ENCODE results near the gene KLK14. TPM values are rescaled to one million over a fixed set of nuclear protein-coding genes. Genes with fewer than 3 reads are reported as not detected.

The KLK14 gene
- total RNA-seq, 1 experiment from 2014 or later = 0.26 TPM

DNA sequence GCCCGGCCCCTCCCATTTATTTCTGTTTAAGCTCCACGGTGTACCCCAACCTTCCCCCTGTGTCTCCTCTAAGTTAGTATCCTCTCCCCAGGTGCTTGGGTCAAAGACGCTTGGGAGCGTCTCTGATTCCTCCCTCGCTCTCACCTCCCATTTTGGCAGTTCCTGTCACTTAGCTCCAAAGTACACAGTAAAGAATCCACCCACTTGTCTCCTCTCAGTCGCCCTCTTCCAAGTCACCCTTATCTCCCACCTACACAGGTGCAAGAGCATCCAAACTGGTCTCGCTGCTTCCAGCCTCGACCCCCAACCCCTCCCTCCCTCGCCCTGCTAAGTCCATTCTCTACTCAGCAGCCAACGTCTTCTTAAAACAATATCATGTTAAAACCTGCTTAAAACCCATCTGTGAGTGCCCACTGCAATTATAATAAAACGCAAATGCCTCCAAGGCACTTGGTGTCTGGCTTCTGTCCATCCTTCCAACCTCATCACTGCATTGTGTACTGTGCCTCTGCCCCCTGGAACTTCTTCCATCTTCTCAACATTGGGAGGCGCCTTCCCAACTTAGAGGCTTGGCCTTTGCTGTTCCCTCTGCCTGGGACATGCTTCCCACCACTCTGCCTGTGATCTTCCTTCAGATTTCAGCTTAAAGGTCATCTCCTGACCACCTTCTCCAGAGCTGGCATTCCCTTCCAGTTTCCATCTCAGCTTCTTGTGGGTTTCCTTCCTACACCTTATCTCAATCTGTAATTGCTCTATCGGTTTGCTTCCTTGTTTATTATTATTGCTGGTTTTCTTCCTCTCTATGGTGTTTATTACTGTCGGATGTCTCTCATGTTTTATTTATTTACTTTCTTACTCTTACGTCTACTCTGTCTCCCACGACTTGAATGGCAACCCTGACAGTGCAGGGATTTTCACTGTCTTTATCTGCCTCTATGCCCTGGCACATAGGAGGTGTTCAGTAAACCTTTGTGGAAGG, 9.5 kb upstream of the KLK14 start:
- Histone ChIP-seq H3K79me2 (ENCODE audit: insufficient read depth, low read length) (no peaks in the 10 kb centered on the region), H3K56ac (ENCODE audit: insufficient read length, low read depth, low read length) (no peak overlapping the region), H3K9me3 (ENCODE audit: control insufficient read depth, low read depth, low read length) (no peaks in the 10 kb centered on the region), H2BK15ac (ENCODE audit: low read depth, low read length) (no peak overlapping the region), H3K27ac (ENCODE audit: insufficient read length, low read depth, low read length) (no peak overlapping the region), H4K5ac (ENCODE audit: insufficient read length, low read depth, low read length) (no peak overlapping the region), H3T11ph (ENCODE audit: low read length) (no peak overlapping the region), H2BK12ac (ENCODE audit: insufficient read length, low read depth, low read length) (no peak overlapping the region), H3K79me1 (ENCODE audit: insufficient read depth, low read depth, low read length, poor library complexity, severe bottlenecking) (no peaks in the 10 kb centered on the region), H3K9ac (ENCODE audit: extremely low read depth, insufficient read length, low read length) (no peak overlapping the region), H2BK5ac (ENCODE audit: insufficient read length, low read length) (no peak overlapping the region), H3K27me3 (ENCODE audit: insufficient read depth, low read length) (no peaks in the 10 kb centered on the region), H3K18ac (ENCODE audit: insufficient read length, low read depth, low read length) (no peak overlapping the region), H3K4me2 (ENCODE audit: insufficient read depth, insufficient read length, low read length) (no peak overlapping the region), H3K23me2 (ENCODE audit: insufficient read length, low read depth, low read length, poor library complexity, severe bottlenecking) (no peaks in the 10 kb centered on the region), H2BK20ac (ENCODE audit: low read depth, low read length, poor library complexity, severe bottlenecking) (no peak overlapping the region), H4K8ac (replicated peaks; ENCODE audit: insufficient read length, low read depth, low read length) (no peak overlapping the region), H2BK120ac (ENCODE audit: low read depth, low read length, poor library complexity, severe bottlenecking) (no peak overlapping the region), H3K14ac (ENCODE audit: insufficient read depth, low read length) (no peak overlapping the region), H4K91ac (ENCODE audit: insufficient read length, low read depth, low read length) (no peak overlapping the region), H2AFZ (ENCODE audit: low read length) (no peak overlapping the region), H3K23ac (ENCODE audit: insufficient read length, low read depth, low read length) (no peak overlapping the region), H3K4ac (ENCODE audit: low read depth, low read length) (no peak overlapping the region), H3K4me1 (ENCODE audit: insufficient read depth, low read length) (no peaks in the 10 kb centered on the region), H4K20me1 (ENCODE audit: control insufficient read depth, insufficient read depth, insufficient read length) (no peaks in the 10 kb centered on the region), H2AK5ac (ENCODE audit: insufficient read length, low read length) (no peak overlapping the region)
- Mint-ChIP-seq H3K4me3 (no peak overlapping the region), H3K27ac (no peak overlapping the region), H3K9me3 (no peaks in the 10 kb centered on the region), H3K4me1 (peaks cover 17 to 28% of the 10 kb centered on the region in 2 experiments), H3K36me3 (ENCODE audit: insufficient read depth in 1 of 3, low read depth in 3 of 3) (no peaks in the 10 kb centered on the region; a peak in 1 of 7 replicates), H3K27me3 (ENCODE audit: low read depth) (peaks cover 5% of the 10 kb centered on the region)
- TF ChIP-seq, protein P1, sequence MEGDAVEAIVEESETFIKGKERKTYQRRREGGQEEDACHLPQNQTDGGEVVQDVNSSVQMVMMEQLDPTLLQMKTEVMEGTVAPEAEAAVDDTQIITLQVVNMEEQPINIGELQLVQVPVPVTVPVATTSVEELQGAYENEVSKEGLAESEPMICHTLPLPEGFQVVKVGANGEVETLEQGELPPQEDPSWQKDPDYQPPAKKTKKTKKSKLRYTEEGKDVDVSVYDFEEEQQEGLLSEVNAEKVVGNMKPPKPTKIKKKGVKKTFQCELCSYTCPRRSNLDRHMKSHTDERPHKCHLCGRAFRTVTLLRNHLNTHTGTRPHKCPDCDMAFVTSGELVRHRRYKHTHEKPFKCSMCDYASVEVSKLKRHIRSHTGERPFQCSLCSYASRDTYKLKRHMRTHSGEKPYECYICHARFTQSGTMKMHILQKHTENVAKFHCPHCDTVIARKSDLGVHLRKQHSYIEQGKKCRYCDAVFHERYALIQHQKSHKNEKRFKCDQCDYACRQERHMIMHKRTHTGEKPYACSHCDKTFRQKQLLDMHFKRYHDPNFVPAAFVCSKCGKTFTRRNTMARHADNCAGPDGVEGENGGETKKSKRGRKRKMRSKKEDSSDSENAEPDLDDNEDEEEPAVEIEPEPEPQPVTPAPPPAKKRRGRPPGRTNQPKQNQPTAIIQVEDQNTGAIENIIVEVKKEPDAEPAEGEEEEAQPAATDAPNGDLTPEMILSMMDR (conservative IDR thresholded peaks at IDR 0.05) = no peak
- DNase-seq = no peak
- no CpG with 5 or more reads among the region's 16 CpGs for WGBS (ENCODE audit: extremely low coverage, insufficient read length, low lambda C conversion rate)

All from H9 (cell line).